Endothelial cell of umbilical vein (primary cell): ENCODE results near the gene STIMATE.

Experiments used
- CTCF ChIP-seq, 2 donors: IDR thresholded peaks; 1 replicate in 1 of 2; 2 replicates in 1 of 2; pipeline ENCODE4 v1.5.1; 2011; ENCODE audit warnings: low read length in 2 of 2, mild to moderate bottlenecking in 2 of 2, moderate library complexity in 2 of 2, control low read depth in 1 of 2, inconsistent platforms in 1 of 2, low read depth in 1 of 2; ENCODE audit not compliant: insufficient read depth in 1 of 2; ENCODE audit errors: extremely low read depth in 1 of 2
- EZH2 ChIP-seq: IDR thresholded peaks from 2 replicates; pipeline ENCODE4 v1.6.1; 2012; ENCODE audit warnings: borderline replicate concordance, low read depth, mild to moderate bottlenecking, moderate library complexity, low read length, inconsistent platforms; ENCODE audit not compliant: severe bottlenecking
- FOS ChIP-seq: IDR thresholded peaks from 2 replicates; pipeline ENCODE4 v1.6.1; 2011; ENCODE audit warnings: mild to moderate bottlenecking, low read length, moderate library complexity, borderline replicate concordance; ENCODE audit not compliant: insufficient read depth
- GATA2 ChIP-seq: IDR thresholded peaks from 2 replicates; pipeline ENCODE4 v1.7.0; 2011; ENCODE audit warnings: low read depth, mild to moderate bottlenecking, moderate library complexity, mixed read lengths, low read length; ENCODE audit not compliant: insufficient read length, insufficient read depth
- MAX ChIP-seq: IDR thresholded peaks from 2 replicates; pipeline ENCODE4 v1.6.1; 2011; ENCODE audit not compliant: insufficient read depth, insufficient read length
- MYC ChIP-seq: IDR thresholded peaks from one replicate; pipeline ENCODE4 v1.6.1; 2011; ENCODE audit warnings: mild to moderate bottlenecking, low read depth, low read length
- POLR2A ChIP-seq: IDR thresholded peaks from 2 replicates; pipeline ENCODE4 v1.6.1; 2012; ENCODE audit warnings: low read depth, mild to moderate bottlenecking, control low read depth, low read length
- POLR2AphosphoS5 ChIP-seq: IDR thresholded peaks from 2 replicates; pipeline ENCODE4 v1.6.1; 2012; ENCODE audit warnings: low read depth, mild to moderate bottlenecking, control low read depth, low read length, moderate library complexity; ENCODE audit not compliant: insufficient read depth

GRCh38 chr3:52930748-52931147 lies 33.4 kb upstream of the STIMATE start:
- no peak for TF ChIP-seq CTCF (IDR thresholded peaks at IDR 0.05; ENCODE audit: extremely low read depth in 1 of 2, insufficient read depth in 1 of 2, low read depth in 1 of 2, low read length in 2 of 2)
- TF ChIP-seq POLR2A, result no peak
- no peak for TF ChIP-seq MAX
- TF ChIP-seq EZH2, result no peak
- TF ChIP-seq POLR2AphosphoS5, result no peak
- no peak for TF ChIP-seq GATA2
- TF ChIP-seq MYC, result no peak
- no peak for TF ChIP-seq FOS
